ENCODE measurements around the gene MET. TPM values are rescaled to one million over a fixed set of nuclear protein-coding genes. Genes with fewer than 3 reads are reported as not detected.

Gene MET
- total and polyA plus RNA-seq, 2 donors (not counting 3 experiments of a cell fraction or from before 2014, with no cell fraction given): 21.1 to 44.5 TPM

GRCh38 chr7:116705419-116705818 is 33.4 kb downstream of the MET start:
- H3K4me1 ChIP-seq (ENCODE audit: control insufficient read depth, extremely low read depth, insufficient read depth, low read length): peaks cover 45% of the 10 kb centered on the region
- H3K9me3 ChIP-seq (replicated peaks; ENCODE audit: control insufficient read depth, insufficient read depth, low read length): no peaks in the 10 kb centered on the region
- no peak for TF ChIP-seq CTCF (IDR thresholded peaks at IDR 0.05; ENCODE audit: extremely low read depth in 1 of 2, insufficient read depth in 1 of 2, low read depth in 1 of 2, low read length in 2 of 2)
- TF ChIP-seq GATA2 (IDR thresholded peaks at IDR 0.05; ENCODE audit: insufficient read depth, insufficient read length, low read depth, low read length): no peak
- no peak for TF ChIP-seq EZH2 (IDR thresholded peaks at IDR 0.05; ENCODE audit: borderline replicate concordance, low read depth, low read length, severe bottlenecking)
- no peak for TF ChIP-seq POLR2AphosphoS5 (IDR thresholded peaks at IDR 0.05; ENCODE audit: insufficient read depth, low read depth, low read length)
- TF ChIP-seq JUN (IDR thresholded peaks at IDR 0.05; ENCODE audit: borderline replicate concordance, insufficient read depth, insufficient read length, low read depth): no peak
- TF ChIP-seq POLR2A (IDR thresholded peaks at IDR 0.05; ENCODE audit: low read depth, low read length): no peak
- no peak for TF ChIP-seq MYC (IDR thresholded peaks at IDR 0.05; ENCODE audit: low read depth, low read length)
- no peak for TF ChIP-seq MAX (IDR thresholded peaks at IDR 0.05; ENCODE audit: insufficient read depth, insufficient read length)
- TF ChIP-seq FOS (IDR thresholded peaks at IDR 0.05; ENCODE audit: borderline replicate concordance, insufficient read depth, low read length): no peak
- intact Hi-C loops (cut with micrococcal nuclease): no loop called here
- dilution Hi-C loops (cut with MboI; ENCODE audit: extremely low pct_ligation_motif_present, low sequenced_read_pairs): no loop called here
- peaks cover 0 to 3% of the 10 kb centered on the region in 2 experiments for H3K36me3 ChIP-seq (ENCODE audit: control insufficient read depth in 2 of 2, extremely low read depth in 1 of 2, insufficient read depth in 2 of 2, low read length in 2 of 2)
- no peaks in the 10 kb centered on the region for H3K27me3 ChIP-seq (ENCODE audit: control insufficient read depth in 2 of 2, insufficient read depth in 2 of 2, low read length in 2 of 2)
- H3K4me3 ChIP-seq (replicated peaks in 1 of 3; ENCODE audit: insufficient read depth in 1 of 3, low read depth in 1 of 3, low read length in 3 of 3): no peak overlapping the region
- no peak overlapping the region for H3K9ac ChIP-seq (replicated peaks; ENCODE audit: extremely low read depth, insufficient read depth, low read length)
- H3K9me1 ChIP-seq (replicated peaks; ENCODE audit: control insufficient read depth, extremely low read depth, insufficient read depth, low read length): no peaks in the 10 kb centered on the region
- ChIA-PET CTCF (no interaction called here), POLR2A (no interaction called here)
- H3K27ac ChIP-seq (ENCODE audit: insufficient read depth, low read depth, low read length): no peak overlapping the region
- no peak overlapping the region for H2AFZ ChIP-seq (ENCODE audit: low read depth, low read length)
- H3K4me2 ChIP-seq (ENCODE audit: insufficient read depth, low read length): no peak overlapping the region
- FAIRE-seq: no peak
- H3K79me2 ChIP-seq (ENCODE audit: control insufficient read depth, insufficient read depth, low read length): peaks cover 40% of the 10 kb centered on the region
- no peak for DNase-seq (ENCODE audit: low read depth, low spot score)
- BruUV-seq (replicated peaks): no TSS peak
- no peaks in the 10 kb centered on the region for H4K20me1 ChIP-seq (replicated peaks; ENCODE audit: control insufficient read depth, extremely low read depth, insufficient read depth, low read length)

All from endothelial cell of umbilical vein (primary cell).